Mononuclear cell (primary cell): ENCODE measurements around the gene R3HDM2. TPM values are rescaled to one million over a fixed set of nuclear protein-coding genes. Genes with fewer than 3 reads are reported as not detected.
"Not testable (repeated sequence)": the region's sequence is repeated elsewhere in the genome, so short reads cannot be mapped to it uniquely, and the experiment has no call there.

Source experiments
- H3K27me3 ChIP-seq: 2 replicates; pipeline ENCODE4 v1.6.0; 2011; ENCODE audit warnings: low read length, control low read depth; ENCODE audit not compliant: insufficient read depth
- H3K4me1 ChIP-seq: 2 replicates; pipeline ENCODE4 v1.5.1; 2011; ENCODE audit warnings: mild to moderate bottlenecking, low read length, control low read depth; ENCODE audit not compliant: insufficient read depth
- H3K4me3 ChIP-seq: 2 replicates; pipeline ENCODE4 v1.5.1; 2011; ENCODE audit warnings: mild to moderate bottlenecking, low read length, moderate library complexity
- H3K9me3 ChIP-seq: 2 replicates; pipeline ENCODE4 v1.5.1; 2011; ENCODE audit warnings: low read depth, mild to moderate bottlenecking, control low read depth, low read length
- total RNA-seq: library from RNA; depleted of rRNA; stranded (reverse); fragments of >200 nt; gene quantifications from one replicate; pipeline ENCODE4 v1.2.3, GENCODE V29; 2012

Gene R3HDM2
- total RNA-seq, 1 donor, result 31.3 TPM

- H3K4me3 ChIP-seq, result no peak overlapping the region
- no peaks in the 10 kb centered on the region for H3K9me3 ChIP-seq
- H3K4me1 ChIP-seq, result no peaks in the 10 kb centered on the region
- H3K27me3 ChIP-seq, result no peaks in the 10 kb centered on the region
These were observed 63.7 kb downstream of the R3HDM2 start for GRCh38 chr12:57367121-57367520.

GRCh38 chr12:57366315-57366714 lies 64.5 kb downstream of the R3HDM2 start:
- H3K9me3 ChIP-seq, result no peaks in the 10 kb centered on the region
- no peaks in the 10 kb centered on the region for H3K4me1 ChIP-seq
- H3K27me3 ChIP-seq, result no peaks in the 10 kb centered on the region
- H3K4me3 ChIP-seq, result no peak overlapping the region

GRCh38 chr12:57364156-57364555 lies 66.7 kb downstream of the R3HDM2 start:
- H3K27me3 ChIP-seq, H3K9me3 ChIP-seq, H3K4me3 ChIP-seq, H3K4me1 ChIP-seq: not testable (repeated sequence)

GRCh38 chr12:57360468-57360867 lies 70.4 kb downstream of the R3HDM2 start:
- no peaks in the 10 kb centered on the region for H3K9me3 ChIP-seq
- H3K27me3 ChIP-seq, result no peaks in the 10 kb centered on the region
- H3K4me1 ChIP-seq, result no peaks in the 10 kb centered on the region
- H3K4me3 ChIP-seq, result no peak overlapping the region

- Histone ChIP-seq H3K9me3 (no peaks in the 10 kb centered on the region), H3K27me3 (no peaks in the 10 kb centered on the region), H3K4me1 (no peaks in the 10 kb centered on the region), H3K4me3 (no peak overlapping the region)
These were observed 72.2 kb downstream of the R3HDM2 start for GRCh38 chr12:57358646-57359045.

- no peaks in the 10 kb centered on the region for H3K4me1 ChIP-seq
- H3K27me3 ChIP-seq, result no peaks in the 10 kb centered on the region
- H3K9me3 ChIP-seq, result no peaks in the 10 kb centered on the region
- no peak overlapping the region for H3K4me3 ChIP-seq
These were observed 75.1 kb downstream of the R3HDM2 start for GRCh38 chr12:57355734-57356133.

- H3K9me3 ChIP-seq, result no peaks in the 10 kb centered on the region
- H3K27me3 ChIP-seq, result no peaks in the 10 kb centered on the region
- H3K4me3 ChIP-seq, result no peak overlapping the region
- no peaks in the 10 kb centered on the region for H3K4me1 ChIP-seq
These were observed 78.7 kb downstream of the R3HDM2 start for GRCh38 chr12:57352166-57352565.

- Histone ChIP-seq H3K4me1 (no peaks in the 10 kb centered on the region), H3K4me3 (no peak overlapping the region), H3K27me3 (no peaks in the 10 kb centered on the region), H3K9me3 (no peaks in the 10 kb centered on the region)
These were observed 83.6 kb downstream of the R3HDM2 start for GRCh38 chr12:57347284-57347683.

- H3K27me3 ChIP-seq, result no peaks in the 10 kb centered on the region
- no peaks in the 10 kb centered on the region for H3K9me3 ChIP-seq
- H3K4me1 ChIP-seq, result peaks cover 11% of the 10 kb centered on the region
- no peak overlapping the region for H3K4me3 ChIP-seq
These were observed 87.0 kb downstream of the R3HDM2 start for GRCh38 chr12:57343703-57344378.

- Histone ChIP-seq H3K4me1 (peaks cover 11% of the 10 kb centered on the region), H3K9me3 (no peaks in the 10 kb centered on the region), H3K27me3 (no peaks in the 10 kb centered on the region), H3K4me3 (no peak overlapping the region)
These were observed 88.6 kb downstream of the R3HDM2 start for GRCh38 chr12:57342207-57342691.

- Histone ChIP-seq H3K9me3 (no peaks in the 10 kb centered on the region), H3K4me1 (peaks cover 11% of the 10 kb centered on the region), H3K4me3 (no peak overlapping the region), H3K27me3 (no peaks in the 10 kb centered on the region)
These were observed 89.4 kb downstream of the R3HDM2 start for GRCh38 chr12:57341275-57341990.

GRCh38 chr12:57340104-57340503 lies 90.7 kb downstream of the R3HDM2 start:
- Histone ChIP-seq H3K9me3 (no peaks in the 10 kb centered on the region), H3K4me3 (no peak overlapping the region), H3K4me1 (peaks cover 11% of the 10 kb centered on the region), H3K27me3 (no peaks in the 10 kb centered on the region)

- H3K4me1 ChIP-seq, result peaks cover 13% of the 10 kb centered on the region
- H3K27me3 ChIP-seq, H3K9me3 ChIP-seq, H3K4me3 ChIP-seq: not testable (repeated sequence)
These were observed 94.5 kb downstream of the R3HDM2 start for GRCh38 chr12:57336299-57336698.

- H3K4me1 ChIP-seq, result peaks cover 8% of the 10 kb centered on the region
- H3K27me3 ChIP-seq, result no peaks in the 10 kb centered on the region
- H3K4me3 ChIP-seq, result no peak overlapping the region
- H3K9me3 ChIP-seq, result no peaks in the 10 kb centered on the region
These were observed 96.6 kb downstream of the R3HDM2 start for GRCh38 chr12:57334219-57334618.

GRCh38 chr12:57332646-57333312 lies 98.1 kb downstream of the R3HDM2 start:
- no peak overlapping the region for H3K4me3 ChIP-seq
- H3K9me3 ChIP-seq, result no peaks in the 10 kb centered on the region
- H3K27me3 ChIP-seq, result no peaks in the 10 kb centered on the region
- H3K4me1 ChIP-seq, result peaks cover 8% of the 10 kb centered on the region
